HCT116 (cell line): ENCODE measurements around the gene BRINP3. TPM values are rescaled to one million over a fixed set of nuclear protein-coding genes. Genes with fewer than 3 reads are reported as not detected.
A peak's percentile ranks its signal among the peaks of the same experiment; 100 is the strongest.

Source experiments
- ATAC-seq: fragments of 200-7000 bp; cut with Tn5 transposase; 2 replicates; pipeline ENCODE4 v1.9.1; 2020; ENCODE audit warnings: mild to moderate bottlenecking, moderate library complexity
- BruUV-seq: library from RNA; stranded (reverse); fragments of 400-500 nt; replicated peaks from 2 replicates; lab custom pipeline; 2021; lab: Mats Ljungman, UMichigan
- CTCF ChIA-PET: fragments of 300-600 bp; sonication (Branson Sonifier 250); formaldehyde crosslinking; loops from one replicate; lab custom pipeline; 2021; ENCODE audit warnings: antibody characterized with exemption; lab: Charles Lee
- POLR2A ChIA-PET: fragments of 300-600, 350-600 bp; sonication (Branson Sonifier 250); formaldehyde crosslinking; loops from one replicate; lab custom pipeline; 2021; ENCODE audit warnings: antibody characterized with exemption; lab: Charles Lee
- RAD21 ChIA-PET, 2 experiments: fragments of 300-600 bp; sonication (Branson Sonifier 250); formaldehyde crosslinking; loops; one replicate each; lab custom pipeline; 2023; ENCODE audit warnings: low total read pairs in 2 of 2; ENCODE audit not compliant: uncharacterized antibody in 2 of 2, unreplicated experiment in 2 of 2, low non-redundant PET in 1 of 2; lab: Charles Lee
- DNase-seq: peaks from one replicate; pipeline ENCODE4 v3.0.0-alpha.2; 2010; ENCODE audit warnings: low read depth, low spot score
- H2AFZ ChIP-seq: fragments of 200-600 bp; shearing (Covaris generic), sonication (generic); 2 replicates; pipeline ENCODE4 v1.6.1; 2017; ENCODE audit warnings: low read depth, mixed run types, mixed read lengths, antibody characterized with exemption, low read length; ENCODE audit not compliant: poor library complexity, severe bottlenecking
- H3K27ac ChIP-seq: 2 replicates; pipeline ENCODE4 v1.5.1; 2012; ENCODE audit warnings: low read depth, low read length
- H3K27me3 ChIP-seq: fragments of 200-600 bp; sonication (generic); 2 replicates; pipeline ENCODE4 v1.6.1; 2016; ENCODE audit warnings: mixed run types, low read length, mixed read lengths; ENCODE audit not compliant: insufficient read depth
- H3K36me3 ChIP-seq, 2 experiments: fragments of 200-500 bp in 1 of 2; fragments of 200-600 bp in 1 of 2; sonication (Bioruptor generic) in 1 of 2; sonication (generic) in 1 of 2; 2 replicates each; pipeline versions ENCODE4 v1.5.1 to v1.6.1; 2014 to 2016; ENCODE audit warnings: low read length in 2 of 2, inconsistent platforms in 1 of 2, mixed read lengths in 1 of 2, mixed run types in 1 of 2; ENCODE audit not compliant: insufficient read depth in 2 of 2, control insufficient read depth in 1 of 2
- H3K4me1 ChIP-seq, 2 experiments: fragments of 200-600 bp in 1 of 2; sonication (generic) in 1 of 2; 2 replicates each; pipeline versions ENCODE4 v1.5.1 to v1.6.1; 2012 to 2017; ENCODE audit warnings: low read length in 2 of 2, inconsistent platforms in 1 of 2, mild to moderate bottlenecking in 1 of 2, mixed read lengths in 1 of 2, mixed run types in 1 of 2, moderate library complexity in 1 of 2; ENCODE audit not compliant: insufficient read depth in 2 of 2, control insufficient read depth in 1 of 2
- H3K4me2 ChIP-seq: fragments of 200-600 bp; sonication (generic); 2 replicates; pipeline ENCODE4 v1.6.1; 2017; ENCODE audit warnings: mixed run types, low read length, mixed read lengths
- H3K4me3 ChIP-seq, 2 experiments: fragments of 200-600 bp in 1 of 2; sonication (generic) in 1 of 2; replicated peaks in 1 of 2; 2 replicates each; pipeline ENCODE4 v1.5.1; 2011 to 2016; ENCODE audit warnings: low read length in 2 of 2, control low read depth in 1 of 2, low read depth in 1 of 2, mild to moderate bottlenecking in 1 of 2, mixed read lengths in 1 of 2, mixed run types in 1 of 2
- H3K79me2 ChIP-seq: fragments of 200-600 bp; sonication (generic); 2 replicates; pipeline ENCODE4 v1.6.1; 2017; ENCODE audit warnings: mild to moderate bottlenecking, mixed run types, low read length, moderate library complexity, mixed read lengths; ENCODE audit not compliant: insufficient read depth
- H3K9ac ChIP-seq: fragments of 200-600 bp; sonication (generic); 2 replicates; pipeline ENCODE4 v1.6.1; 2016; ENCODE audit warnings: low read length, mixed read lengths
- H3K9me2 ChIP-seq: fragments of 200-600 bp; sonication (generic), shearing (Covaris generic); 2 replicates; pipeline ENCODE4 v1.6.1; 2017; ENCODE audit warnings: mixed run types, mild to moderate bottlenecking, moderate library complexity; ENCODE audit not compliant: insufficient read depth
- H3K9me3 ChIP-seq, 2 experiments: fragments of 200-500 bp in 1 of 2; fragments of 200-600 bp in 1 of 2; sonication (Bioruptor generic) in 1 of 2; sonication (generic) in 1 of 2; 2 replicates each; pipeline ENCODE4 v1.6.1; 2014 to 2017; ENCODE audit warnings: low read length in 2 of 2, mixed read lengths in 2 of 2, inconsistent platforms in 1 of 2, low read depth in 1 of 2, mild to moderate bottlenecking in 1 of 2, mixed run types in 1 of 2, moderate library complexity in 1 of 2; ENCODE audit not compliant: control insufficient read depth in 1 of 2, insufficient read depth in 1 of 2
- H4K20me1 ChIP-seq: fragments of 200-600 bp; sonication (generic), shearing (Covaris generic); 2 replicates; pipeline ENCODE4 v1.6.1; 2017; ENCODE audit warnings: mixed run types, mild to moderate bottlenecking, moderate library complexity; ENCODE audit not compliant: insufficient read depth
- CEBPB ChIP-seq: IDR thresholded peaks from 2 replicates; pipeline ENCODE4 v1.6.1; 2012; ENCODE audit warnings: low read depth
- EGR1 ChIP-seq: IDR thresholded peaks from 2 replicates; pipeline ENCODE4 v1.6.1; 2012; ENCODE audit warnings: low read depth
- ELF1 ChIP-seq: IDR thresholded peaks from 2 replicates; pipeline ENCODE4 v1.6.1; 2012; ENCODE audit warnings: low read depth, borderline replicate concordance
- EZH2 ChIP-seq: fragments of 200-600 bp; sonication (generic); IDR thresholded peaks from 2 replicates; pipeline ENCODE4 v1.6.1; 2017; ENCODE audit warnings: antibody characterized with exemption, mixed run types
- EZH2phosphoT487 ChIP-seq: fragments of 200-600 bp; IDR thresholded peaks from 2 replicates; pipeline ENCODE4 v1.6.1; 2018; ENCODE audit warnings: antibody characterized with exemption, borderline replicate concordance
- FOSL1 ChIP-seq: IDR thresholded peaks from 2 replicates; pipeline ENCODE4 v1.6.1; 2012; ENCODE audit warnings: low read depth
- JUND ChIP-seq: IDR thresholded peaks from 2 replicates; pipeline ENCODE4 v1.6.1; 2012
- POLR2A ChIP-seq: IDR thresholded peaks from 2 replicates; pipeline ENCODE4 v1.7.0; 2011; ENCODE audit warnings: borderline replicate concordance; ENCODE audit not compliant: insufficient read depth, insufficient read length; ENCODE audit errors: extremely low read depth
- POLR2AphosphoS5 ChIP-seq: IDR thresholded peaks from 2 replicates; pipeline ENCODE4 v1.6.1; 2011; ENCODE audit warnings: mild to moderate bottlenecking, low read depth, low read length, moderate library complexity
- SIN3A ChIP-seq: IDR thresholded peaks from 2 replicates; pipeline ENCODE4 v1.6.1; 2012; ENCODE audit warnings: low read depth
- SP1 ChIP-seq: IDR thresholded peaks from 2 replicates; pipeline ENCODE4 v1.6.1; 2012; ENCODE audit warnings: low read depth
- TCF7L2 ChIP-seq: IDR thresholded peaks from 2 replicates; pipeline ENCODE4 v1.7.0; 2011; ENCODE audit warnings: borderline replicate concordance, inconsistent platforms; ENCODE audit not compliant: insufficient read depth, insufficient read length; ENCODE audit errors: extremely low read depth
- YY1 ChIP-seq: IDR thresholded peaks from 2 replicates; pipeline ENCODE4 v1.6.1; 2011; ENCODE audit warnings: low read length, low read depth, moderate library complexity, mild to moderate bottlenecking; ENCODE audit not compliant: insufficient replicate concordance; ENCODE audit errors: extremely low read depth
- ZFX ChIP-seq: fragments of 450-650 bp; IDR thresholded peaks from 2 replicates; pipeline ENCODE4 v1.6.1; 2017
- ZNF274 ChIP-seq: fragments of 200-500 bp; sonication (Bioruptor generic); IDR thresholded peaks from 2 replicates; pipeline ENCODE4 v1.6.1; 2014; ENCODE audit warnings: mild to moderate bottlenecking, low read depth, low read length, inconsistent platforms
- intact Hi-C: fragments of 100-400 bp; cut with micrococcal nuclease; formaldehyde crosslinking; loops from 2 replicates; pipeline ENCODE4 v1.10.0; 2022
- total RNA-seq: library from RNA; stranded (reverse); gene quantifications from one replicate; pipeline ENCODE4 v1.2.1, GENCODE V29; 2021; ENCODE audit not compliant: unreplicated experiment
- TF ChIP-seq, protein P1 (sequence below), 3 experiments: fragments of 200-600 bp in 1 of 3; sonication (generic) in 1 of 3; IDR thresholded peaks in 2 of 3; conservative IDR thresholded peaks in 1 of 3; 2 replicates each; pipeline ENCODE4 v1.5.1; 2012 to 2017; ENCODE audit warnings: low read depth in 2 of 3, low read length in 2 of 3, antibody characterized with exemption in 1 of 3, borderline replicate concordance in 1 of 3, control low read depth in 1 of 3, mild to moderate bottlenecking in 1 of 3, mixed read lengths in 1 of 3, mixed run types in 1 of 3, moderate library complexity in 1 of 3; ENCODE audit not compliant: insufficient read depth in 1 of 3
- TF ChIP-seq, protein P2 (sequence below): IDR thresholded peaks from 2 replicates; pipeline ENCODE4 v1.6.1; 2012

BRINP3 gene
- total RNA-seq, 1 experiment from 2014 or later = not detected

DNA sequence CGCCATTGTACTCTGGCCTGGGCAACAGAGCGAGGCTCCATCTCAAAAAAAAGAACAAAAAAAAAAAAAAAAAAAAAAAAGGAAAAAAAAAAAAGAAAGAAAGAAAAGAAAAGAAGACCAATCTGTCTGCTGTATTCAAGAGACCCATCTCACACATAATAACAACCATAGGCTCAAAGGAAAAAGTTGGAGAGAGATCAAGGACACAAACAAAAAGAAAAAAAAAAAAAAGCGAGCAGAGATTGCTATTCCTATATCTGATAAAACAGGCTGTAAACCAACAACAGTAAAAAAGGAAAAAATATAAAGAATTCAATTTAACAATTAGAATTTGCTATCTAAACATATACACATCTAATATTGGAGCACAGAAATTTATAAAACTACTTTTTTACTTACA lies 150.4 kb downstream of the BRINP3 start:
- ChIA-PET RAD21 (no interaction called here), POLR2A (no interaction called here)

DNA sequence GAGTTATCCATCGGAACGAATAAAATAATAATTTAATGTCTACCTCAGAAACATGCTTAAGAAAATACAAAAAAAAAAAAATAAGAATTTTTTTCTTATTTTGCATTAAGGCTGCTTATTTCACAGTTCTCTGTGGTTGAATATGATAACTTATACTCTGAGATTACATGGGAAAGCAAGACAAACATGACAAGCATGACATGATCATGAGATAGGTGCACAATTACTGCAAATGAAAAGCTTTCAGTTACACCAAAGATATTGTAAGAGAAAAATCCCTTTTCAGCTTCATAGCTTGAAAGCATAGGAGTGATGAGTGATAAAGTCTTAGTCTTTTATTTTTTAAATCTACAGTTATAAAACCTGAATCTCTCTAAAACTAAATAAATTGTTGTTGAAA lies 154.1 kb downstream of the BRINP3 start:
- H3K9ac ChIP-seq = no peak overlapping the region
- intact Hi-C loops = no loop called here
- no peaks in the 10 kb centered on the region for H3K9me2 ChIP-seq
- DNase-seq (no peak), ATAC-seq (no peak)
- H3K4me1 ChIP-seq = no peaks in the 10 kb centered on the region
- TF ChIP-seq FOSL1 = no peak
- TF ChIP-seq EZH2 = no peak
- TF ChIP-seq, protein P1, sequence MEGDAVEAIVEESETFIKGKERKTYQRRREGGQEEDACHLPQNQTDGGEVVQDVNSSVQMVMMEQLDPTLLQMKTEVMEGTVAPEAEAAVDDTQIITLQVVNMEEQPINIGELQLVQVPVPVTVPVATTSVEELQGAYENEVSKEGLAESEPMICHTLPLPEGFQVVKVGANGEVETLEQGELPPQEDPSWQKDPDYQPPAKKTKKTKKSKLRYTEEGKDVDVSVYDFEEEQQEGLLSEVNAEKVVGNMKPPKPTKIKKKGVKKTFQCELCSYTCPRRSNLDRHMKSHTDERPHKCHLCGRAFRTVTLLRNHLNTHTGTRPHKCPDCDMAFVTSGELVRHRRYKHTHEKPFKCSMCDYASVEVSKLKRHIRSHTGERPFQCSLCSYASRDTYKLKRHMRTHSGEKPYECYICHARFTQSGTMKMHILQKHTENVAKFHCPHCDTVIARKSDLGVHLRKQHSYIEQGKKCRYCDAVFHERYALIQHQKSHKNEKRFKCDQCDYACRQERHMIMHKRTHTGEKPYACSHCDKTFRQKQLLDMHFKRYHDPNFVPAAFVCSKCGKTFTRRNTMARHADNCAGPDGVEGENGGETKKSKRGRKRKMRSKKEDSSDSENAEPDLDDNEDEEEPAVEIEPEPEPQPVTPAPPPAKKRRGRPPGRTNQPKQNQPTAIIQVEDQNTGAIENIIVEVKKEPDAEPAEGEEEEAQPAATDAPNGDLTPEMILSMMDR (IDR thresholded peaks at IDR 0.05 in 2 of 3, conservative IDR thresholded peaks at IDR 0.05 in 1 of 3; ENCODE audit: borderline replicate concordance in 1 of 3, insufficient read depth in 1 of 3, low read depth in 2 of 3, low read length in 2 of 3) = no peak
- no peak for TF ChIP-seq ZNF274
- TF ChIP-seq POLR2A = no peak
- no peak for TF ChIP-seq SP1
- TF ChIP-seq ELF1 = no peak
- TF ChIP-seq JUND = no peak
- TF ChIP-seq EGR1 = no peak
- TF ChIP-seq CEBPB = no peak
- TF ChIP-seq ZFX = no peak
- TF ChIP-seq TCF7L2 = no peak
- ChIA-PET RAD21 (no interaction called here), POLR2A (no interaction called here), CTCF (no interaction called here)
- H3K4me3 ChIP-seq = no peak overlapping the region
- BruUV-seq = no TSS peak
- peak overlapping the region; percentile 6 for H2AFZ ChIP-seq
- H3K27ac ChIP-seq = no peak overlapping the region
- no peaks in the 10 kb centered on the region for H3K36me3 ChIP-seq
- no peaks in the 10 kb centered on the region for H3K27me3 ChIP-seq
- no peaks in the 10 kb centered on the region for H3K79me2 ChIP-seq
- H4K20me1 ChIP-seq = no peaks in the 10 kb centered on the region
- no peak overlapping the region for H3K4me2 ChIP-seq
- H3K9me3 ChIP-seq = no peaks in the 10 kb centered on the region

More for the DNA sequence above, 150.4 kb downstream of the BRINP3 start:
- intact Hi-C loops = no loop called here
- Histone ChIP-seq H3K4me1 (no peaks in the 10 kb centered on the region), H4K20me1 (no peaks in the 10 kb centered on the region), H3K9me2 (no peaks in the 10 kb centered on the region), H3K27ac (no peak overlapping the region), H3K27me3 (no peaks in the 10 kb centered on the region), H3K4me2 (no peak overlapping the region), H3K9me3 (no peaks in the 10 kb centered on the region), H3K36me3 (no peaks in the 10 kb centered on the region), H2AFZ (no peak overlapping the region), H3K9ac (no peak overlapping the region), H3K4me3 (no peak overlapping the region), H3K79me2 (no peaks in the 10 kb centered on the region)
- BruUV-seq = no TSS peak
- DNase-seq = no peak
- TF ChIP-seq EGR1 (no peak), POLR2AphosphoS5 (no peak), EZH2phosphoT487 (no peak), FOSL1 (no peak), YY1 (no peak), SP1 (no peak), ELF1 (no peak), CEBPB (no peak), POLR2A (no peak), EZH2 (no peak), SIN3A (no peak)
- TF ChIP-seq, protein P2, sequence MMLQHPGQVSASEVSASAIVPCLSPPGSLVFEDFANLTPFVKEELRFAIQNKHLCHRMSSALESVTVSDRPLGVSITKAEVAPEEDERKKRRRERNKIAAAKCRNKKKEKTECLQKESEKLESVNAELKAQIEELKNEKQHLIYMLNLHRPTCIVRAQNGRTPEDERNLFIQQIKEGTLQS = no peak
- CTCF ChIA-PET = interaction anchor here (0.9 kb wide), 1 partner anchor 47 kb away, joined by 3 read pairs; no protein-coding TSS in a partner anchor
- no peak for ATAC-seq
